Central memory CD4-positive, alpha-beta T cell (primary cell): ENCODE data around the gene SLC38A1.

Source experiments
- DNase-seq: peaks from one replicate; pipeline ENCODE4 v3.0.0; 2022

SLC38A1 gene

DNA sequence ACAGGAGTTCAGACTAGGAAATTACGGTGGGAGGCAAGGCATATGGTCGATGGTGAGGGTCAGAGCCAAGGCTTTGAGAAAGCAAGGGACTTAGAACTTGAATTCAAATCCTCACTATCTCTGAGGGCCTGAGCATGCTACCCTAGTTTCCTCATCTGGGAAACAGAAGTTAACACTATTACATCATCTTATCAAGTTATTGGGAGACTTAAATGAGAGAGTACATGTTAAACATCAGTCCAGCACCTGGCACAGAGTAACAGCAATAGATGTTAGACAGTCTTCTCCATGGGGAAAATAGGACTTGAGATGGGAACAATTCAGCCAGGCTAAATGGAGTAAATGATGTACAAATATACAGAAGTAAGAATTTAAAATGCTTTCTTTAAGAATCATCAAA lies 38.5 kb downstream of the SLC38A1 start:
- no peak for DNase-seq

DNA sequence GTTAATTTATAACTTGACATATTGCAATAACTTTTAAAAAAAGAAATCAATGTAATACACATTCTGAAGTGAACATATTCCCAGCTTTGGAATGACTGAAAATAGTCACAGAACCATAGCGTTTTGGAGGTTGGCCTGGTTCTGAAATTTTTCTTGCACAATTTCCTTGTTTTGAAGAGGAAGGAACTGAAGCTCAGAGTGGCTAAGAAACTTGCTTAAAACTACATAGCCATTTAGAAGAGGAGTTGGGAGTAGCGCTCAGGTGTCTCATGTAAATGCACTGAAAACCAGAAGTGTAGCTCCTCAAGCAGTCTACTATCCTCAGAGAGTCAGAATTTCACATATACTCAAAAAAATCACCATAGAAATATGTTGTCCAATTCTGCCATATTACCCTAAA lies 41.2 kb downstream of the SLC38A1 start:
- no peak for DNase-seq

DNA sequence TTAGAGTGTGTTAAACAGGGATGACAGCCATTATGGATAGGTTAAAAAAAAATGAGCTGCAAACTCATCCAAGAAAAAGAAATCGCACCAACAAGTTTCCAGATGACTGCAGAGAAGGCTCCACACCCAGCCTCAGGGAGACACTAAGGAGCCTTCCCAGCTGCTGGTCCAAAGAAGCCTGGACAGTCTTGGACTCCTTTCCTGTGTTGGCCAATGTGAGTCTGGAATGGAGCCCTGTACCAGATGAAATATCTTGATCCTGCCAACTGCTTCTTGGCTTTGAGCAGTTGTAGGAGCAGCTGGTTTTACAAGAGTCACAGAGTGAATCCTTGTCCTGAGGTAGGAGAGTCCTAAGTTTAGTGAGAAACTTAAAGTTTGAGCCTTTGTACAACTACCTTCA lies 44.5 kb downstream of the SLC38A1 start:
- DNase-seq, result no peak

DNA sequence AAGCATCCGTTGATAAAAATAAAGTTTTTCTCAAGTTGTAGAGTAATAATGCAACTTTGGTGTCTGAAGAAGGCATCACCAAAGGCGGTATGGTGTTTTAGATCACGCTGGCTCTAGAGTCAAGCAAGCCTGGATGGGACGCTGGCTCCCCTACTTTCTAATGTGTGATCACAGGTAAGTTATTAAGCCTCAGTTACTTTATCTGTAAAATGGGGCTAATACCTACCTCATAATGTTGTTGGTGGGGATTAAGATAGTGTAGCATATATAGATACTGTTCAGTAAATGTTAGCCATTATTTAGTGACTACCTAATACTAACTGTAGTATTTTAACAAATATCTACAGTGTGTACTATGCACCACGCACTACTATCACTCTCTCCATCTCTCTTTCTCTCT lies 45.8 kb downstream of the SLC38A1 start:
- no peak for DNase-seq

DNA sequence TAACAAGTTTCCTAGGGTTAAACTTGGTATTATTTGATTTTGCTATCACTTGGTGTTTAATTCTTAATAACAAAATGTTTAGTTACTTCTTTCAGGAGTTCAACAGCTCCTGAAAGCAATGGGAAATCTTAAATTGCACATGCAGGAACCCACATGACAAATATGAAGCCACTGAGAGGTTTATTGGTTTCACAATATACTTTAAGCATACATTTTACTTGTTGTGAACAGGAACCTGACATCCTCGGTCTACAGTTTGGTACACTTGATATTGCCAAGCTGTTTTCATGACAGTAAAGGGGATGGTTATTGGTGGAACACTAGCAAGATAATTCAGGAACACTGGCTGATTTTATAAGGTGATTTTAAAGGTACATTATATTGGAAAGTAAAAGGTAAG lies 46.2 kb downstream of the SLC38A1 start:
- DNase-seq, result no peak

DNA sequence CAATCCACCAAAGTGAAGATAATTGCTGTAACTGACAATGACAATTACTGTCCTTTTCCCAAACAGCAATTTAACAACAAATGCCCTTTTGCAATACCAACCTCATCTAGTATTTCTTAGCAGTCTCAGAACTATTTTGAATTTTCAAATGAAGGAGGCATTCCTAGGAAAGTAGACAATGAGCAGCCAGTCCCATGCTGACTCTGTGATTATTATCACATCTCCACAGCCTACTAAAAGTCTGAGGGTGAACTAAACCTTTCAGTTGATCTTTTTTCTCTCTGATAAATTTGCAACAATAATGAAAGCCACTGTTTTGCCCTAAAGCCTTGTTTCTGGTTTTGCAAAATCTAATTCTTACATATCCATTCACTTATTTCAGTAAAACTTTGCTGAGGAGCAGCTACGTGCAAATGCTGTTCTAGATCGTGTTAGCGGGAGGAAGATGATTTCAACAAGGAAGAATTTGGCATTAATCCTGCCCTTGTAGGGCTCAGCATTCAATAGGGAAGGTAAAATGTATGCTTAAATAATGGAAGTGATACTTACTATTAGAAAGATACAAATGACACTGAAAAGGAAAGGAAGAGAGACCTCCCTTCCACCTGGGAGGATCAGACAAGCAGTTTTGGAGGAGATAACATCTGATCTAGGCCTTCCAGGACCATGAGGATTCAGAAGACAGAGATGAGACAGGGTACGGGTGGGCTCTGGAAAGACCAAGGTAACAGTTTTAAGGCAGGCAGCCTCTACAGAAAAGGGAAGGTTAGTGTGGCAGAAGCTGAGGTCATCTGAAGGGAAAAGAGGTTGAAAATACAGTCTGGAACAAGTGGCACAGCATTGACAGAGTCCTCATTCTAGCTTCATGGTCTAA lies 47.4 kb downstream of the SLC38A1 start:
- DNase-seq, result no peak

DNA sequence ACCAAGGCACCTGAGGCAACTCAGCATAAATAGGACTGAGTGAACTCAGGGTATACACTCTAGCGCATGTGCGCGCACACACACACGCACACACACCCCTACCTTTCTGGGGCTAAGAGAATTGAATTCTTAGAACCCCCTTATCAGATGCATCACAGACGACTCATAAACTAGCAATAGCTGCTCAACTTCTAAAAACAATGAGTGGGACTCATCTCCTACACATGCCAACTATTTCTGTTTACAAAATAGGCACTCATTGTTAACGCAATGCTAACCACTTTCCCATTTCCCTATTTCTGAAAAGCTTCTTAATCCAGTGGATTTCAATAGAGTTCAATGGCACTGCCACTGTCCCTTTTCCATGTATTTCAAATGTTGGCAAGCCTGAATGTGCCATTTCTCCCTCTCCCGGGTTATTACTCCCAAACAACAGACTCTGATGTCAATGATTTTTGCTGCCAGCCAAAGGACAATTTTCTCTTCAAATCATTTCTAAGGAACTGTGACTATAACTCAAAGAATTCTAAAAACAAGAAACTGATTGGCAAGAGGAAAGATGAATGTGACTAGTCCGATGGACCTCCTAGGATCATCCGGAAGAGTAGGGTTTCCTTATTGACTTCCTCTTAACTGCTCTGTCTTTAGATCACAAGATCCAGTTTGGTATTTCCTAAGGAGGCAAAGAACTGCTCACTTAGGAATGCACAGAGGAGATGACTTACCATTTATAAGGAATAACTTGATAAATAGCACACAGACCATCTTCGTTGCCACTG lies 48.8 kb downstream of the SLC38A1 start:
- DNase-seq, result peak; percentile 84

DNA sequence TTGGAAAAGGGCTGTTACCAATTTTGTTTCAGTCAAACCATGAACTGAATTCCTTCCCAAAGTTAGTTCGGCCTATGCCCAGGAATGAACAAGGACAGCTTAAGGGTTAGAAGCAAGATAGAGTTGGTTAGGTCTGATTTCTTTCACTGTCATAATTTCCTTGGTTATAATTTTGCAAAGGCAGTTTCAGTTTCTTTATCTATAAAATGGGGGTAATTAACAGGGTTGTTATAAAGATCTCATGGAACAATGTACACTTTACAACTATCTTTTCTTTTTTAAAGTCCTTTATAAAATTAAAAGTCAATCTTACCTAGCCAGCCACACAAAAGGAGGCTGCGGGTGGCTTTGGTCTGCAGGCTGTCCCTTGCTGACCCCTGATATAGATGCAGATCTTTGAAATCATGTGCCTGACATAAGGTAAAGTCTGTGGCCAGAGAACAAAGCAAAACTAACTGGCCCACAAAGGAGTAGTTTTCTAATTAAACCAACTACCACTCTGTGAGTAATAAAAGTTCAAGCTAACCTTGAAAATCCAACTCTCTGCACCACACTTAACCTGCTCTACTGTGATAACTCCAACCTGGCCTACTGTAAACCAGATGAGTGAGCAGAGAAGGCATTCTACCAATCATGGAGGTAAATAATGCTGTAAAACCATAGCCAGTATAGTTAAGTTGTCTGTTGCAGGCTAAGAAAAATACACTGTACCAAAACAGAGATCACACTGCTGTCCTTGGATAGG lies 49.5 kb downstream of the SLC38A1 start:
- DNase-seq, result peak; percentile 29

DNA sequence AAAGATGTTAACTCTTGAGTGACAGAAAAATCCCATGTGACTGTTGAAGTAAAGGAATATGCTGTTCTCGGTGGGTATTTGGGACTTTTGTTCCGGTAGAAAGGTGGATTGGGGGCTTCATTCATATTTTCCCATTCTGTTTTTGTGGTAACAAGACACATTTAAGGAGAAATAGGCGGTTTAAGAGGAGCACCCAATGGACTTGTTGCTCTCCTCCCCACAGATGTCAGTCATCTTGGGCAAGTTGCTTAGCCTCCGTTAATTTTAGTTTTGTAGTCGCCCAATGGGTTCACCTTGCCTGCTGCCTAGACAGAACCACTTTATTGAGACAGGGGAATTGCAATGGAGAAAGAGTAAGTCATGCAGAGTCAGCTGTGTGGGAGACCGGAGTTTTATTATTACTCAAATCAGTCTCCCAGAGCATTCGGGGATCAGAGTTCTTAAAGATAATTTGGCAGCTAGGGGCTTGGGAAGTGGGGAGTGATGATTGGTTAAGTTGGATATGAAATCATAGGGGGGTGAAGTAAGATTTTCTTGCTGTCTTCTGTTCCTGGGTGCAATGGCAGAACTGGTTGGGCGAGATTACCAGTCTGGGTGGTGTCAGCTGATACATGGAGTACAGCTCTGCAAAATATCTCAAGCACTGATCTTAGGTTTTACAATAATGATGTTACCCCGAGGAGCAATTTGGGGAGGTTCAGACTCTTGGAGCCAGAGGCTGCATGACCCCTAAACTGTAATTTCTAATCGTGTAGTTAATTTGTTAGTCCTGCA lies 50.3 kb downstream of the SLC38A1 start:
- no peak for DNase-seq

DNA sequence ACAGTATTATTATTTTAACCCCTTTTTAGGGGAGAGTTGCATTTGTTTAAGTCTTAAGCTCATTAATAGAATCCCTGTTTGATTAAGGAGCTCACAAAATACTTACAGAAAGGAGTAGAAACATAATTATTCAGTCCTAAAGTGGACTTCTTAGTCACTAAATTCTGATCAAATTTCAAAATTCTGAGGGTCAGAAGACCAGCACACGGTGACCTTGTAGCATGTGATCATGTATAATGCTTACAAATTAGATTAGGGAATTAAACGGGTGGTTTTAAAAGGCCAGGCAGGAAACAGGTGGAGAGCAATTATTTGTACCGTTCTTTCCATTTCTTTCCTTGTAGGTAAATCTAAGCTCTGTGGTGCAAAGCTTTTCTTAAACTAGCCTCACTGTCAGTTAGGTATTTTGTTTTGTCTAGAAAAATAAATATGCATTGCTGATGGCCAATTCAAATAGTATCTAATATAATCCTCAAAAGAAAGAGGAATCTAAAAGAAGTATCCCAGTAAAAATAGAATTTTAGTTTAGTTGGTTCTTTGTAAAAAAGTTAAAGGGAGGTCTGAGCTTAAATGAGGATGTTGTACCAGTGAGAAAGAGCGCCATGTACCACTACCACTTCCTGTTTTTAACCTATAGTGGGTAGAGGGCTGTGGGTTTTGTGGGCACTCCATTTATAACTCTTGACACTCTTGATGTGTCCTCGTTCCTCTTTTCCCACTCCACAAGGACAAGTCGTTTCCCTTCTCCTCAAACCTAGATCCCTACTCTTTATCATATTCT lies 51.1 kb downstream of the SLC38A1 start:
- peak; percentile 82 for DNase-seq

DNA sequence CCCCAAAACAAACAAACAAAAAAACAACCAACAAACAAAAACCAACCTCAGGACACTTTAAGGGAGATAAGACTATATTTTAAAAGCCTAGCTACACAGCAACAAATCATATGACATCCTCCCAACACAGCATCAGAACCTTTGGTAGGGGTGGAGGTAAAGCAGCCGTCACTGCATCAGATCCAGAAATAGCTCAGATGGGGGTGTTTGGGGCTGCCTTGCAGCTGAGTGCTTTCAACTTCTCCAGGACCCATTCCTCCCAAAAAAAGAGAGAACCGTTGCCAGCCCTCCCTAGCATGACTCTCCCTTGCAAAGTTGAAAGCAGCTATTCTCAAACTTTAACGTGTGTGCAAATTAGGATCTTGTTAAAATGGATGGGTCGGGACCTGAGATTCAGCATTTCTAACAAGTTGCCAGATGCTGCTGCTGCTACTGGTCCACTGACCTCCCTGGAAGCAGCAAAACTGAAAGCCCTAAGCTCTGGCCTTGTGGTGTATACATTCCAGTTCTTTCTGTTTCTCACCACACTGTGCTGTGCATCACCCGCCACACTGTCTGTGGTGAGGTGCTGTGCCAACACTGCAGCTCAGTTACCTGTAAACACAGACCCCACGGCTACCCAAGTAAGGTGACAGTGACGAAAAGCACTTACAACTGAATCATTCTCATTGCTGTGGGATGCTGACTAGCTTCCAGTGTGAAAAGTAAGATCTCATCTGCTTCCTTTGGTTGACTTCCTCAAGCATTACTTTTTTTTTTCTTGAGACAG lies 54.0 kb downstream of the SLC38A1 start:
- DNase-seq, result peak; percentile 93

DNA sequence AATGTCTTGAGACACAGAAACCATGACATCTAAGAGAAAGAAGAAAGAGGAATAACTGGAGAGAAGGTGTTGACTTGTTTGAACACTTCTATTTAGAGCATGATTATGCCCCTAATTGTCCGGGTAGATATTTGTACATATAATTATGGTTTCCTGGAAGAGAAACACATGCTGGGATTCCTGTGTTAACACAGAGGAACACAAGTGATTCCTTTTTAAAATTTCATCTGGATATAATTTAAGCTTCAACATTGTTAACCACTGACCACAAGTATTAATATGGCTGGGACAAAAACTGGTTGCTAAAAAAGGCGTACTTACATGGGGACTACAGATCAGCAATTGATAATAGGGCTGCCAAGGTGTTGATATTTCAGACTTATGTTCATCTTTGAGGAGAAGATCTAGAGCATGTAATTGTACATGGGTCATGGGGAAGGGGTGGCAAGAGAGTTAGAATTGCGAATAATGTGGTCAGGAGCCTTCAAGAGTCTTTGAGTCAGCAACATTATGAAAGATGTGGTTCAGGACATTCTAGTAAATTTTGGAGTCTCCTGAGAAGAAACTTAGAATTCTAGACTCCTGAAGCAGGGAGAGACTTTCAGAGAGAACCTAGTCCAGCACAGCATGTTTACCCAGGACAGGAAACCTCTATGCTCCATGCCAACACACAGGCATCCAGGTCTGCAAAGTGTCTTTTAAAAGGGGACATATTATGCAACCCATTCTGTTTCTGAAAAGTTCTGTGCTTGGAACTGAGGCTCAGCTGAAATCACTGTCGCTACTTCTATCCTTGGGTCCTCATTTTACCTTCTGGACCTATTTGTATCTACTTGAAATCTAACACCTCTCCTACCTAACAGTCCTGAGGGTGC lies 56.5 kb downstream of the SLC38A1 start:
- DNase-seq, result no peak

DNA sequence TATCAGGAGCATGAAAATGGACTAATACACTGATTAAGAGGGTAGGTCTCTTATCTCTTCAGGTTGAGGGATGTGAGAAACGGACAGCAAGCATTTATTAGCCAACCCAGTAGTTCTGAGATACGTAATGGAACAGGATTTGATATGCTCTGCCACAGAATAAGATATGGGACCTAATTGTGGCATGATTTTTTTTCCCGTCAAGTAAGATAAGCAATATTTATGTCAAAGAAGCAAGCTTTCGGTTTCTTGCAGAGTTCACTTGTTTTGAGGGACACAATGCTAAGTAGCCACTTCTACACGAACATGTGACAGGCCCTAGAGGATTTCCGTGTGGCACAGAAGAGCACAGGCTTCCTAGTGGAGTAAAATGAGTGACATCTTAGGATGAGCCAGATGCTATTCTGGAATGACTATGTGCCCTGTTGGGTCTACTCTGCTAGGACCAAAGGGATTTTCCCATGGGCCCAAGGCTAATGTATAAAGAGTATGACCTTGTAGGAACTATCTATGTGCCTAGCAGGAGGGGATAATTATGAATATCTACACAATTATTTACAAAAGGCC lies 57.9 kb downstream of the SLC38A1 start:
- no peak for DNase-seq

DNA sequence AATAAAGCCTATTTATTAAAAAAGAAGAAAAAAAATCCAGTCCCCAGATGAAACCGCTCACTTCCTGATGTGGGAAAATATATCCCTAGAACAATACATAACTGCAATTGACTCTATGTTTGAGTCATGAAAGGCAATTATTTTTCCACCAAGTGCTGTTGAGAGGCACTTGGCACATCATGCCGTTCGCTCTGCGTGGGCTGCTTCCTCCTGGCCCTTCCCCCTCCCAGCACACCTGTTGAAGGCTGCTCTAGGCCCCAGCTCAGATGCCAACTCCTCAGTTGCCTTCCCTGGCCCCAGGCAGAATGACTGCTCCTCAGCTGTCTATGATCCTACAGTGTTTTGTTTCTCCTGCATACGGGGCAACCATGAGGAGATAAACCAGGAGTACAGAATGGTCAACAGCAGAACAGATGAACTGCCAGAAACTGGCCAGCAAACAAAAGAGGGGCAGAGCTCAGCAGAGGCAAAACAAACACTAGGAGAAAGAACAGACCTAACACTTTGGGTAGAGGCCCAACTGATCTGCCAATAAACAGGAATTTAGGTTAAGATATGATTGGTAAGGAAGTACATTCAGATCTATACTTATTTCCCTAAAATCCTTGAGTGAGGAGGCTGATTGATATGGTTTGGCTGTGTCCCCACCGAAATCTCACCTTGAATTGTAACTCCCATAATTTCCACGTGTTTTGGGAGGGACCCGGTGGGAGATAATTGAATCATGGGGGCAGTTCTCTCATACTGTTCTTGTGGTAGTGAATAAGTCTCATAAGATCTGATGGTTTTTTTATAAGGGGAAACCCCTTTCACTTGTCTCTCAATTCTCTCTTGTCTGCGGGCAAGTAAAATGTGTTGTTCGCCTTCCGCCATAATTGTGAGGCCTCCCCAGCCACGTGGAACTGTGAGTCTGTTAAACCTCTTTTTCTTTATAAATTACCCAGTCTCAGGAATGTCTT lies 58.6 kb downstream of the SLC38A1 start:
- DNase-seq, result peak; percentile 69

DNA sequence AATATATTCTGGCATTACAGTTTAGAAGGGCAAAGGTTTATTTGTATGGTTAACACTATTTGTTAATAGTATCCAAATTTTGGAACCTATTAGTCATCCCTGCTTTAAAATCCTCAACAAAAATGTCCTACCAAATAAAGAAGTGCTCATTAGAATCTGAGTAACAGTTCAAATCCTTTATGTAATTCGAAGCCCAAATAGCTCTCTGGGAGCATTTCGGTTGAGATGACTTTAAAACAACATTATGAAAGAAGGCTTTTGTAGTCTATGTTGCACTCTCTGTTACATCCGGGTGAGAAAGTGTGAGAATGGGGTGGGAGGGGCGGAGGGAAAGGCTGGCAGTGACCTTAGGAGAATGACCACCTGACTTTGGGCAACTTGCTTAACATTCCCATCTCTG lies 59.7 kb downstream of the SLC38A1 start:
- DNase-seq, result no peak

DNA sequence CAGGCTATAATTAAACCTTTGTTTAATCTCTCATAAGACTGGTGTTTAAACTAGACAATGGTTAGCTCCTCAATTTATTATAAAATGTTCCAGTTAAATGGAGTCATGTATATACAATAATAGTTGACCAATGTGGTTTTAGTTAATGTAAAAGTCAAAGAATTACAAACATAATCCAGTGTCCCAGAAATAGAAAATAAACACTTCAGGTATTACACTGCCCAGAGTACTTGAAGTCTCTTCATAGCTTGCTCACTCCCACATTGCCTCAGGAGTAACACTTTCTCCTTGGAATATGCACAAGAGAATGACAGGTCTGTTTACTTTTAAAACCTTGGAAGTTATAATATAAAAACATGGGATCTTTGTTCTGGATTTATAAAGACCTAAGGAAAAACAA lies 60.5 kb downstream of the SLC38A1 start:
- DNase-seq, result no peak

DNA sequence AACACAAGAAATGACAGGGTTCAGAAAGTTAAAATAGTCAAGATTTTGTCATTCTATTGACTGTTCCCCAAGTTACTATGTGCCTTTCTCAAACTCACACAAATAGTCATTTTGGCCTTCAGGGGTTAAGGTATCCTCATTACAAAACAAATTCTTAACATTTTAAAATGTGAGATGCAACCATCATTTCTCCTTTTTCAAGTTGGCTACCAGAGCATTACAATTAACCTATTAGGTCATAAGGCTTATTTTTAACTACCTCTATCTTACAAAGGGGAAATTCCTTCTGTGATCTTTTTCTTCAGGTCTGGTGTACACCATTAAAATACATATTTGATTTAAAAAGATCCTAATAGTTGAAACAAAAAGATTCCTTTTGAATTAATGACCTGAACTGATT lies 61.2 kb downstream of the SLC38A1 start:
- no peak for DNase-seq

DNA sequence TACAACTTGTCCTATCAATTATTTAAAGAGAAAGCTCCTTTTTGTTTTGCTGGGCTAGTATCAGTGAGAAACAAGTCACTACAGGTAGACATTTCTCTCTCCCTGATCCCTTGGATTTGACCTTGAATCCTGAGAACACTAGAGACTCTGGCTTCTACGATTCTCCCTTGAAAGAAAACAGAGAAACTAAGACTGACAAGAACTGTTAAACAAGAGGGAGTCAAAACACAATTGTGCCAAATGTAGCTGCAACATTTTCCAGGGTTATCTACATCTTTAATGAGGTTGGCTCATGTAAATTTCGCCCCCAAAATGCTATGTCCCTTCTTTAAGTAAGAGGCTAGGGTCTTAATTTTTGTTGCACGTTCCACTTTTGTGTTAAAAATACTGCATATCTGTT lies 62.4 kb downstream of the SLC38A1 start:
- DNase-seq, result no peak
